ENCODE results near the gene CACNA2D2. TPM values are rescaled to one million over a fixed set of nuclear protein-coding genes. Genes with fewer than 3 reads are reported as not detected.

CACNA2D2 gene
- total and polyA plus RNA-seq, 4 donors: 0.75 to 3.2 (median 2.2) TPM

DNA sequence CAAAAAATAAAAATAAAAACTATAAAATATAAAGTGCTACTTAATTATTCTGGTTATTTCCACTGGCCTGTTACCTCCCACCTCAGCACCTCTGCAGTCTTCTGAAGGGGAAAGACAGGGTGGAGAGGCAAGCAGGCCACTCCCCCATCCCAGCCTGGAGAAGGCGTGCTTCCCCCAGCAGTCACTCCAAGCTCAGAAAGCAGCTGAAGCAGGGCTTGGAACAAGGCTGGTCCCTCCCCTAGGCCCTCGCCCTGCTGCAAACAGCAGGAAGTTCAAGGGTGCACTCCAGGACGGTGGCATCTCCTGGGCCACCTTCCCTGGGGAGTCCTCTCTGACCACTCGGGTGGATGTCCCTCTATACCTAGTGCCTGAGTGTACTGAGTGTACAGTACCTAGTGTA lies 21.4 kb downstream of the CACNA2D2 start:
- no peak for DNase-seq
- 63 to 71% methylated on average over 4 of the region's 4 CpGs for WGBS, 2 donors
- Histone ChIP-seq H3K9me3 (ENCODE audit: control insufficient read depth, low read length) (no peaks in the 10 kb centered on the region), H3K27me3 (ENCODE audit: control insufficient read depth in 1 of 2, insufficient read depth in 2 of 2, low read length in 1 of 2) (no peaks in the 10 kb centered on the region), H3K36me3 (ENCODE audit: control insufficient read depth in 1 of 2, insufficient read depth in 2 of 2, low read length in 1 of 2) (no peaks in the 10 kb centered on the region), H3K27ac (ENCODE audit: low read depth in 1 of 2, low read length in 2 of 2) (no peak overlapping the region), H3K4me3 (ENCODE audit: low read length in 2 of 2) (no peak overlapping the region), H3K4me1 (ENCODE audit: control insufficient read depth in 1 of 2, insufficient read depth in 2 of 2, low read length in 2 of 2) (no peaks in the 10 kb centered on the region)
- intact Hi-C loops (cut with DNase I): no loop called here
- ATAC-seq (ENCODE audit: low FRiP score): no peak

DNA sequence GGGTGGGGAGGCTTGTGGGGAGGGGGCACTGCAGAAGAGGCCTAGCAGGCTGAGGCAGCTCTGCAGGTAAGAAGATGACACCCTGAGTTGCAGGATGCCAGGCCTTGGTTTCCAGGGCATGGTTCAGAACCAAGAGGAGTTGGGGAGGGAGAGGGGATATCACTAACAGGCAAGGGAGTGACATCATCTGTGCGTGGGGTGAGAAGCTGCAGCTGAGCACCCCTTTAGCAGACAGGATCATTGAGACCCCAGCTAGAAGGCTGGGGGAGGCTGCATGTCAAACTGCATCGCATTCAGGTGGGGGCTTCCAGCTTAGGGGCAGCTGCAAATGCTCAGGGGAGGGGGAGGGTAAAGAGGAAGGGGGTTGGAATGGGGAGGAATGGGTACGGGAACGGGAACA lies 23.0 kb downstream of the CACNA2D2 start:
- intact Hi-C loops (cut with DNase I): no loop called here
- no peaks in the 10 kb centered on the region for H3K27me3 ChIP-seq (ENCODE audit: control insufficient read depth in 1 of 2, insufficient read depth in 2 of 2, low read length in 1 of 2)

GRCh38 chr3:50479523-50479922 lies 23.9 kb downstream of the CACNA2D2 start:
- Histone ChIP-seq H3K4me1 (ENCODE audit: control insufficient read depth in 1 of 2, insufficient read depth in 2 of 2, low read length in 2 of 2) (no peaks in the 10 kb centered on the region), H3K36me3 (ENCODE audit: control insufficient read depth in 1 of 2, insufficient read depth in 2 of 2, low read length in 1 of 2) (no peaks in the 10 kb centered on the region), H3K4me3 (ENCODE audit: low read length in 2 of 2) (no peak overlapping the region), H3K27ac (ENCODE audit: low read depth in 1 of 2, low read length in 2 of 2) (no peak overlapping the region), H3K9me3 (ENCODE audit: control insufficient read depth, low read length) (no peaks in the 10 kb centered on the region), H3K27me3 (ENCODE audit: control insufficient read depth in 1 of 2, insufficient read depth in 2 of 2, low read length in 1 of 2) (no peaks in the 10 kb centered on the region)
- intact Hi-C loops (cut with DNase I): loop anchor here (1.0 to 10.0 kb wide), 2 partner anchors 46 to 95 kb away; no protein-coding TSS in a partner anchor
- ATAC-seq (ENCODE audit: low FRiP score) (no peak), DNase-seq (no peak)
- WGBS, 2 donors: 69 to 77% methylated on average over 4 of the region's 4 CpGs

More for the DNA sequence above, 23.0 kb downstream of the CACNA2D2 start:
- no peak for DNase-seq
- no peak for ATAC-seq (ENCODE audit: low FRiP score)
- Histone ChIP-seq H3K4me1 (ENCODE audit: control insufficient read depth in 1 of 2, insufficient read depth in 2 of 2, low read length in 2 of 2) (no peaks in the 10 kb centered on the region), H3K9me3 (ENCODE audit: control insufficient read depth, low read length) (no peaks in the 10 kb centered on the region), H3K27ac (ENCODE audit: low read depth in 1 of 2, low read length in 2 of 2) (no peak overlapping the region), H3K4me3 (ENCODE audit: low read length in 2 of 2) (no peak overlapping the region), H3K36me3 (ENCODE audit: control insufficient read depth in 1 of 2, insufficient read depth in 2 of 2, low read length in 1 of 2) (no peaks in the 10 kb centered on the region)
- 60 to 66% methylated on average over 4 of the region's 4 CpGs for WGBS, 2 donors

DNA sequence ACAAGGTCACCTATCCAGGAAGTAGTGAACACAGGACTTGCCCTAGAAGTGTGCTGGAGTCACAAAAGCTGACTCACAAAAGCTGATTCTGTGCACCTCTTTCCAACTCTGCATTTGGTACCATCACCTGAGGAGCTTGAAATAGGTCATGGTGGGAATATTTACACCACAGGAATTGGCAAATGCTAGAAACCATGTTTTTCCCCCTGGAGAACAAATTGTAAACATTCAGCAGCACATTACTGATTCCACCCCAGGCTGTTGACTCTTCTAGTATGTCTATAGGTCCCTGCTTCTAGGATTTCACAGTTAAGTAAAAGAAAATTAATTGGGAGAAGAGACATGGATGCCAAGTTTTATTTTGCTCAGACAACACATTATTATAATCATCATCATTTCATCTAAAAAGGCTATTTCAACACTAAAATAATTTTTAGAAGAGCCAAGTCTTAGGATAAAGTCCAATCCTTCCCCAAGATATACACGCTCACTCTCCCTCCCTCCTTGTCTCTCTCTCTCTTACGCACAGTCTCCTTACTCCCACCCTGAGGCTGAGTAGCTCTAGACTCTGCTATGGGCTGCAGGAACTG lies 24.7 kb downstream of the CACNA2D2 start:
- ATAC-seq (ENCODE audit: low FRiP score) (no peak), DNase-seq (no peak)
- intact Hi-C loops (cut with DNase I): loop anchor here (1.0 to 10.0 kb wide), 2 partner anchors 45 to 94 kb away; no protein-coding TSS in a partner anchor
- no peak overlapping the region for H3K4me3 ChIP-seq (ENCODE audit: low read length in 2 of 2)
- no peaks in the 10 kb centered on the region for H3K36me3 ChIP-seq (ENCODE audit: control insufficient read depth in 1 of 2, insufficient read depth in 2 of 2, low read length in 1 of 2)
- H3K27ac ChIP-seq (ENCODE audit: low read depth in 1 of 2, low read length in 2 of 2): no peak overlapping the region
- H3K27me3 ChIP-seq (ENCODE audit: control insufficient read depth in 1 of 2, insufficient read depth in 2 of 2, low read length in 1 of 2): no peaks in the 10 kb centered on the region
- 94 to 97% methylated on average over 2 of the region's 2 CpGs for WGBS, 2 donors
- H3K4me1 ChIP-seq (ENCODE audit: control insufficient read depth in 1 of 2, insufficient read depth in 2 of 2, low read length in 2 of 2): no peaks in the 10 kb centered on the region
- H3K9me3 ChIP-seq (ENCODE audit: control insufficient read depth, low read length): no peaks in the 10 kb centered on the region

- intact Hi-C loops (cut with DNase I): loop anchor here in 1 of 2 donors (10.0 kb wide), 1 partner anchor 93 kb away; no protein-coding TSS in a partner anchor
- no peaks in the 10 kb centered on the region for H3K4me1 ChIP-seq (ENCODE audit: control insufficient read depth in 1 of 2, insufficient read depth in 2 of 2, low read length in 2 of 2)
- H3K9me3 ChIP-seq (ENCODE audit: control insufficient read depth, low read length): no peaks in the 10 kb centered on the region
- no peak overlapping the region for H3K4me3 ChIP-seq (ENCODE audit: low read length in 2 of 2)
- 89 to 93% methylated on average over 7 of the region's 7 CpGs for WGBS, 2 donors
- ATAC-seq (ENCODE audit: low FRiP score): no peak
- H3K27me3 ChIP-seq (ENCODE audit: control insufficient read depth in 1 of 2, insufficient read depth in 2 of 2, low read length in 1 of 2): no peaks in the 10 kb centered on the region
- no peaks in the 10 kb centered on the region for H3K36me3 ChIP-seq (ENCODE audit: control insufficient read depth in 1 of 2, insufficient read depth in 2 of 2, low read length in 1 of 2)
- DNase-seq: no peak
- H3K27ac ChIP-seq (ENCODE audit: low read depth in 1 of 2, low read length in 2 of 2): no peak overlapping the region
Observed at GRCh38 chr3:50478051-50478450, 25.4 kb downstream of the CACNA2D2 start.

DNA sequence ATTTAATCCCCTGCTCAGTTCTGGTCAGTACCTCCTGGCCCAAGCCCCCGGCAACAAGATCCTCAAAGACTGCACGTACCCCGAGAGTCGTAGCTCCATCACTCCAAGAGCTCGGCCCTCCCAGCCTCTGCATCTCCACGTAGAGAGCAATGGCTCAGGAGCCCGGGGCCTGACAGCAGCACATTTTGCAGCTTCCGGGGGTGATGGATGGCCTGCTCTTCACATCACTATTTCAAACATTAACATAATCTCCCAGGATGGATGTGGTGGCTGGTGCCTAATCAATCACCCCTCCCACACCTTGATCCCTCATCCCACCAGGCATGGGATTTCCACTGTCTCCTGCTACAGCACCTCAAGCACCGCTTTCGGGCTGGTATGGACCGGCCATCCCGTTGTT lies 28.1 kb downstream of the CACNA2D2 start:
- Histone ChIP-seq H3K9me3 (ENCODE audit: control insufficient read depth, low read length) (no peaks in the 10 kb centered on the region), H3K4me1 (ENCODE audit: control insufficient read depth in 1 of 2, insufficient read depth in 2 of 2, low read length in 2 of 2) (no peaks in the 10 kb centered on the region), H3K27ac (ENCODE audit: low read depth in 1 of 2, low read length in 2 of 2) (no peak overlapping the region), H3K27me3 (ENCODE audit: control insufficient read depth in 1 of 2, insufficient read depth in 2 of 2, low read length in 1 of 2) (no peaks in the 10 kb centered on the region), H3K36me3 (ENCODE audit: control insufficient read depth in 1 of 2, insufficient read depth in 2 of 2, low read length in 1 of 2) (no peaks in the 10 kb centered on the region), H3K4me3 (ENCODE audit: low read length in 2 of 2) (no peak overlapping the region)
- intact Hi-C loops (cut with DNase I): loop anchor here in 1 of 2 donors (10.0 kb wide), 1 partner anchor 91 kb away; no protein-coding TSS in a partner anchor
- DNase-seq (no peak), ATAC-seq (ENCODE audit: low FRiP score) (no peak)
- 96 to 97% methylated on average over 12 of the region's 12 CpGs for WGBS, 2 donors

- no peaks in the 10 kb centered on the region for H3K9me3 ChIP-seq (ENCODE audit: control insufficient read depth, low read length)
- ATAC-seq (ENCODE audit: low FRiP score): peak; percentile 50
- H3K4me3 ChIP-seq (ENCODE audit: low read length in 2 of 2): no peak overlapping the region
- H3K27ac ChIP-seq (ENCODE audit: low read depth in 1 of 2, low read length in 2 of 2): peak overlapping the region; percentile 6 to 11
- WGBS, 2 donors: 16 to 29% methylated on average over 6 of the region's 6 CpGs
- no peak for DNase-seq
- H3K36me3 ChIP-seq (ENCODE audit: control insufficient read depth in 1 of 2, insufficient read depth in 2 of 2, low read length in 1 of 2): no peaks in the 10 kb centered on the region
- H3K27me3 ChIP-seq (ENCODE audit: control insufficient read depth in 1 of 2, insufficient read depth in 2 of 2, low read length in 1 of 2): no peaks in the 10 kb centered on the region
- no peaks in the 10 kb centered on the region for H3K4me1 ChIP-seq (ENCODE audit: control insufficient read depth in 1 of 2, insufficient read depth in 2 of 2, low read length in 2 of 2)
- intact Hi-C loops (cut with DNase I): loop anchor here in 1 of 2 donors (10.0 kb wide), 1 partner anchor 90 kb away; no protein-coding TSS in a partner anchor
Observed at GRCh38 chr3:50474717-50475116, 28.7 kb downstream of the CACNA2D2 start.

- ATAC-seq (ENCODE audit: low FRiP score): no peak
- no peaks in the 10 kb centered on the region for H3K27me3 ChIP-seq (ENCODE audit: control insufficient read depth in 1 of 2, insufficient read depth in 2 of 2, low read length in 1 of 2)
- no peaks in the 10 kb centered on the region for H3K36me3 ChIP-seq (ENCODE audit: control insufficient read depth in 1 of 2, insufficient read depth in 2 of 2, low read length in 1 of 2)
- H3K9me3 ChIP-seq (ENCODE audit: control insufficient read depth, low read length): no peaks in the 10 kb centered on the region
- no peak overlapping the region for H3K27ac ChIP-seq (ENCODE audit: low read depth in 1 of 2, low read length in 2 of 2)
- 30 to 35% methylated on average over 10 of the region's 10 CpGs for WGBS, 2 donors
- H3K4me1 ChIP-seq (ENCODE audit: control insufficient read depth in 1 of 2, insufficient read depth in 2 of 2, low read length in 2 of 2): no peaks in the 10 kb centered on the region
- no peak overlapping the region for H3K4me3 ChIP-seq (ENCODE audit: low read length in 2 of 2)
- intact Hi-C loops (cut with DNase I): loop anchor here in 1 of 2 donors (10.0 kb wide), 1 partner anchor 89 kb away; no protein-coding TSS in a partner anchor
- no peak for DNase-seq
Observed at GRCh38 chr3:50473768-50474167, 29.7 kb downstream of the CACNA2D2 start.

DNA sequence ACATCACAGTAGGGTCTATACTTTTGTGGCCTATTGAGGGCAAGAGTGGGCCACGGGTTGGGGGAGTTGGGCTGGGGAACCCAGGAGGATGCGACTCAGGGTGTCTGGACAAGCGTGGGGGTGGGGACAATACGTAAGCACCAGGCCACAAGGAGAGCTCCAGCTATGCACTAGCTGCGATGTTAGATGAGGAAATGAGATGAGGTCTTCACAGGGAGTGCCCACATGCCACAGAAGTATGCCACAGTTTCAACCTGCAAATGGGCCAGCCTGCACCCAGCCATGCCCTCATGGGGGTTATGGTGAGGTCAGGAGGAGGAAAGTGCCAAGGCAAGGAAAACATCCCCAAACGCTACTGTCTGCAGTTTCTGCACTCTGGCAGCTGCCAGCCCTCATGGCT lies 30.5 kb downstream of the CACNA2D2 start:
- ATAC-seq (ENCODE audit: low FRiP score) (no peak), DNase-seq (no peak)
- no peaks in the 10 kb centered on the region for H3K9me3 ChIP-seq (ENCODE audit: control insufficient read depth, low read length)
- no peaks in the 10 kb centered on the region for H3K4me1 ChIP-seq (ENCODE audit: control insufficient read depth in 1 of 2, insufficient read depth in 2 of 2, low read length in 2 of 2)
- no peaks in the 10 kb centered on the region for H3K36me3 ChIP-seq (ENCODE audit: control insufficient read depth in 1 of 2, insufficient read depth in 2 of 2, low read length in 1 of 2)
- 72 to 81% methylated on average over 6 of the region's 6 CpGs for WGBS, 2 donors
- no peak overlapping the region for H3K27ac ChIP-seq (ENCODE audit: low read depth in 1 of 2, low read length in 2 of 2)
- intact Hi-C loops (cut with DNase I): loop anchor here in 1 of 2 donors (10.0 kb wide), 1 partner anchor 88 kb away; no protein-coding TSS in a partner anchor
- H3K4me3 ChIP-seq (ENCODE audit: low read length in 2 of 2): no peak overlapping the region
- H3K27me3 ChIP-seq (ENCODE audit: control insufficient read depth in 1 of 2, insufficient read depth in 2 of 2, low read length in 1 of 2): no peaks in the 10 kb centered on the region
